Stimulated activated CD8-positive, alpha-beta memory T cell treated with anti-CD3 and anti-CD28 coated beads, Interleukin-15, amount 100 ng/mL, for 48 hours (primary cell): ENCODE results near the gene KDR.

Experiments used
- DNase-seq, 2 donors: peaks; one replicate each; pipeline ENCODE4 v3.0.0-alpha.2; 2020; ENCODE audit warnings: low read depth in 2 of 2

Gene KDR

GRCh38 chr4:55029821-55030503 lies 95.4 kb downstream of the KDR start:
- no peak for DNase-seq

GRCh38 chr4:55029321-55029720 lies 96.1 kb downstream of the KDR start:
- no peak for DNase-seq
